SK-N-SH (cell line): Measurements from ENCODE around the gene SMIM44. TPM values are rescaled to one million over a fixed set of nuclear protein-coding genes. Genes with fewer than 3 reads are reported as not detected.

Experiments
- CTCF ChIA-PET: fragments of 300-600, 350-600 bp; formaldehyde crosslinking; extraction: SDS; loops from one replicate; lab custom pipeline; 2021; lab: Yijun Ruan, JAX
- POLR2A ChIA-PET: fragments of 350-600 bp; sonication (Branson Sonifier 250); formaldehyde crosslinking; extraction: SDS; loops from one replicate; lab custom pipeline; 2020; ENCODE audit warnings: antibody characterized with exemption, inconsistent platforms; lab: Yijun Ruan, JAX
- DNase-seq: peaks from one replicate; pipeline ENCODE4 v3.0.0; 2012
- H2AFZ ChIP-seq: fragments of 200-600 bp; sonication (generic); 2 replicates; pipeline ENCODE4 v1.8.1; 2016; ENCODE audit warnings: antibody characterized with exemption, mild to moderate bottlenecking, low read depth
- H3F3A ChIP-seq: fragments of 200-600 bp; sonication (generic); replicated peaks from 2 replicates; pipeline ENCODE3; 2016; ENCODE audit warnings: antibody characterized with exemption, mild to moderate bottlenecking; ENCODE audit not compliant: insufficient read depth
- H3K27ac ChIP-seq, 2 experiments: fragments of 200-500 bp in 1 of 2; fragments of 200-600 bp in 1 of 2; sonication (Bioruptor generic) in 1 of 2; sonication (generic), shearing (Covaris generic) in 1 of 2; 2 replicates each; pipeline versions ENCODE4 v1.5.1 to v1.6.1; 2014 to 2016; ENCODE audit warnings: low read depth in 2 of 2, inconsistent platforms in 1 of 2, low read length in 1 of 2, mild to moderate bottlenecking in 1 of 2, mixed read lengths in 1 of 2
- H3K27me3 ChIP-seq: fragments of 200-600 bp; sonication (generic), shearing (Covaris generic); 2 replicates; pipeline ENCODE4 v1.6.1; 2016; ENCODE audit warnings: mixed run types; ENCODE audit not compliant: insufficient read depth
- H3K36me3 ChIP-seq, 2 experiments: fragments of 200-500 bp in 1 of 2; fragments of 200-600 bp in 1 of 2; sonication (Bioruptor generic) in 1 of 2; sonication (generic) in 1 of 2; replicated peaks in 1 of 2; 2 replicates each; pipeline versions ENCODE3 to v1.5.1; 2014 to 2016; ENCODE audit warnings: low read length in 1 of 2, mild to moderate bottlenecking in 1 of 2; ENCODE audit not compliant: insufficient read depth in 2 of 2, control insufficient read depth in 1 of 2
- H3K4me1 ChIP-seq, 2 experiments: fragments of 200-500 bp in 1 of 2; fragments of 200-600 bp in 1 of 2; sonication (Bioruptor generic) in 1 of 2; sonication (generic), shearing (Covaris generic) in 1 of 2; 2 replicates each; pipeline versions ENCODE4 v1.5.1 to v1.6.1; 2014 to 2016; ENCODE audit warnings: low read depth in 1 of 2, low read length in 1 of 2, mixed run types in 1 of 2; ENCODE audit not compliant: insufficient read depth in 2 of 2, control insufficient read depth in 1 of 2
- H3K4me2 ChIP-seq: fragments of 200-600 bp; sonication (generic), shearing (Covaris generic); 2 replicates; pipeline ENCODE4 v1.6.1; 2017; ENCODE audit warnings: mixed run types
- H3K4me3 ChIP-seq, 2 experiments: fragments of 200-500 bp in 1 of 2; fragments of 200-600 bp in 1 of 2; sonication (Bioruptor generic) in 1 of 2; sonication (generic), shearing (Covaris generic) in 1 of 2; 2 replicates each; pipeline versions ENCODE4 v1.5.1 to v1.8.1; 2014 to 2016; ENCODE audit warnings: low read depth in 2 of 2, inconsistent platforms in 1 of 2, low read length in 1 of 2, mild to moderate bottlenecking in 1 of 2, mixed read lengths in 1 of 2, moderate library complexity in 1 of 2
- H3K79me2 ChIP-seq: fragments of 200-600 bp; sonication (generic); 2 replicates; pipeline ENCODE4 v1.8.1; 2017; ENCODE audit warnings: mild to moderate bottlenecking; ENCODE audit not compliant: insufficient read depth
- H3K9ac ChIP-seq: fragments of 200-600 bp; sonication (generic); 2 replicates; pipeline ENCODE4 v1.6.1; 2017; ENCODE audit warnings: mixed run types
- H3K9me2 ChIP-seq: fragments of 200-600 bp; sonication (generic); 2 replicates; pipeline ENCODE4 v1.6.1; 2017; ENCODE audit warnings: mixed run types
- H3K9me3 ChIP-seq: fragments of 200-600 bp; sonication (generic); 2 replicates; pipeline ENCODE4 v1.6.1; 2017; ENCODE audit warnings: mixed run types, mild to moderate bottlenecking, moderate library complexity
- H4K20me1 ChIP-seq: fragments of 200-600 bp; sonication (generic); 2 replicates; pipeline ENCODE4 v1.6.1; 2017; ENCODE audit warnings: mild to moderate bottlenecking, mixed run types; ENCODE audit not compliant: insufficient read depth
- EP300 ChIP-seq, 2 experiments: IDR thresholded peaks; 2 replicates each; pipeline versions ENCODE4 v1.4.0 to v1.6.1; 2012; ENCODE audit warnings: borderline replicate concordance in 1 of 2, low read depth in 1 of 2, low read length in 1 of 2
- FOSL2 ChIP-seq: IDR thresholded peaks from 2 replicates; pipeline ENCODE4 v1.4.0; 2012; ENCODE audit warnings: low read depth, mild to moderate bottlenecking, moderate library complexity, borderline replicate concordance
- IRF3 ChIP-seq: fragments of 150-350 bp; IDR thresholded peaks from 2 replicates; pipeline ENCODE4 v1.6.1; 2016; ENCODE audit warnings: mild to moderate bottlenecking, low read depth, low read length
- JUND ChIP-seq: IDR thresholded peaks from 2 replicates; pipeline ENCODE4 v1.4.0; 2012
- RCOR1 ChIP-seq: fragments of 150-350 bp; IDR thresholded peaks from 2 replicates; pipeline ENCODE4 v1.6.1; 2017; ENCODE audit warnings: antibody characterized with exemption, low read length
- REST ChIP-seq: IDR thresholded peaks from 2 replicates; pipeline ENCODE4 v1.6.1; 2012; ENCODE audit warnings: mild to moderate bottlenecking, low read depth, low read length, moderate library complexity
- RFX5 ChIP-seq: IDR thresholded peaks from 2 replicates; pipeline ENCODE4 v1.6.1; 2012; ENCODE audit warnings: mild to moderate bottlenecking, improper control_type of control experiment, low read length
- TCF12 ChIP-seq: IDR thresholded peaks from 2 replicates; pipeline ENCODE4 v1.4.0; 2012
- USF2 ChIP-seq: fragments of 150-350 bp; IDR thresholded peaks from 2 replicates; pipeline ENCODE4 v1.6.1; 2017; ENCODE audit warnings: antibody characterized with exemption, low read length, low read depth, borderline replicate concordance
- YY1 ChIP-seq: IDR thresholded peaks from 2 replicates; pipeline ENCODE4 v1.4.0; 2012; ENCODE audit warnings: low read depth, mild to moderate bottlenecking
- WGBS: methylation state at CpG from one replicate; pipeline ENCODE4 v1.1.6; 2017; ENCODE audit warnings: low lambda C conversion rate; 5-methylcytosine and 5-hydroxymethylcytosine counted together
- polyA plus RNA-seq, 3 experiments: library from polyadenylated mRNA; depleted of rRNA; stranded (reverse); fragments of >200 nt; gene quantifications; 2 replicates each; pipeline ENCODE4 v1.2.3, GENCODE V29; 2012

The SMIM44 gene
- polyA plus RNA-seq, 1 of the 3 experiments (the other 2 are of a cell fraction): not detected

GRCh38 chr19:3511506-3512251, 28.4 kb upstream of the SMIM44 start:
- TF ChIP-seq TCF12 (no peak), JUND (no peak), FOSL2 (no peak), EP300 (IDR thresholded peaks at IDR 0.05; ENCODE audit: borderline replicate concordance in 1 of 2, low read depth in 1 of 2, low read length in 1 of 2) (no peak), RCOR1 (no peak), REST (no peak), USF2 (no peak), IRF3 (no peak), RFX5 (no peak), YY1 (no peak)
- Histone ChIP-seq H3K4me1 (peaks cover 7 to 12% of the 10 kb centered on the region in 2 experiments; a peak in 2 of 4 replicates), H3K4me3 (no peak overlapping the region), H4K20me1 (peaks cover 89% of the 10 kb centered on the region), H3F3A (peaks cover 13% of the 10 kb centered on the region), H3K4me2 (no peak overlapping the region), H2AFZ (no peak overlapping the region), H3K9ac (no peak overlapping the region), H3K9me2 (no peaks in the 10 kb centered on the region), H3K36me3 (peaks cover 0 to 7% of the 10 kb centered on the region in 2 experiments), H3K79me2 (peaks cover 100% of the 10 kb centered on the region), H3K27ac (no peak overlapping the region), H3K27me3 (no peaks in the 10 kb centered on the region), H3K9me3 (no peaks in the 10 kb centered on the region)
- CTCF ChIA-PET: interaction anchor here (2.0 kb wide), 1 partner anchor 33 kb away, joined by 7 read pairs; no protein-coding TSS in a partner anchor
- POLR2A ChIA-PET: no interaction called here
- WGBS: 97% methylated on average over 25 of the region's 26 CpGs
- DNase-seq: no peak
